ENCODE results near the gene PLEKHH3. TPM values are rescaled to one million over a fixed set of nuclear protein-coding genes. Genes with fewer than 3 reads are reported as not detected.

Gene PLEKHH3
- total RNA-seq, 1 experiment from 2014 or later: 32.2 TPM

GRCh38 chr17:42651392-42651791 lies 25.4 kb downstream of the PLEKHH3 start:
- in situ Hi-C loops (cut with HindIII; ENCODE audit: low pct_unique_long_range_greater_than_20kb, low sequenced_read_pairs) (no loop called here), intact Hi-C loops (cut with micrococcal nuclease; ENCODE audit: unreplicated experiment) (no loop called here)
- H3K27me3 ChIP-seq (ENCODE audit: control insufficient read depth, insufficient read depth, low read length): no peaks in the 10 kb centered on the region
- no peak overlapping the region for H3K27ac ChIP-seq (ENCODE audit: low read length)
- BruUV-seq (replicated peaks): no TSS peak
- no peaks in the 10 kb centered on the region for H3K9me3 ChIP-seq (ENCODE audit: control insufficient read depth, insufficient read depth, low read depth, low read length)
- TF ChIP-seq SIN3A (IDR thresholded peaks at IDR 0.05; ENCODE audit: borderline replicate concordance, insufficient read depth, low read depth, low read length) (no peak), REST (IDR thresholded peaks at IDR 0.05; ENCODE audit: insufficient read depth in 1 of 2, low read depth in 2 of 2, low read length in 1 of 2) (no peak), TCF7L2 (IDR thresholded peaks at IDR 0.05; ENCODE audit: low read depth, low read length) (no peak), POLR2AphosphoS5 (IDR thresholded peaks at IDR 0.05; ENCODE audit: low read depth, low read length) (no peak)
- TF ChIP-seq, protein P1, sequence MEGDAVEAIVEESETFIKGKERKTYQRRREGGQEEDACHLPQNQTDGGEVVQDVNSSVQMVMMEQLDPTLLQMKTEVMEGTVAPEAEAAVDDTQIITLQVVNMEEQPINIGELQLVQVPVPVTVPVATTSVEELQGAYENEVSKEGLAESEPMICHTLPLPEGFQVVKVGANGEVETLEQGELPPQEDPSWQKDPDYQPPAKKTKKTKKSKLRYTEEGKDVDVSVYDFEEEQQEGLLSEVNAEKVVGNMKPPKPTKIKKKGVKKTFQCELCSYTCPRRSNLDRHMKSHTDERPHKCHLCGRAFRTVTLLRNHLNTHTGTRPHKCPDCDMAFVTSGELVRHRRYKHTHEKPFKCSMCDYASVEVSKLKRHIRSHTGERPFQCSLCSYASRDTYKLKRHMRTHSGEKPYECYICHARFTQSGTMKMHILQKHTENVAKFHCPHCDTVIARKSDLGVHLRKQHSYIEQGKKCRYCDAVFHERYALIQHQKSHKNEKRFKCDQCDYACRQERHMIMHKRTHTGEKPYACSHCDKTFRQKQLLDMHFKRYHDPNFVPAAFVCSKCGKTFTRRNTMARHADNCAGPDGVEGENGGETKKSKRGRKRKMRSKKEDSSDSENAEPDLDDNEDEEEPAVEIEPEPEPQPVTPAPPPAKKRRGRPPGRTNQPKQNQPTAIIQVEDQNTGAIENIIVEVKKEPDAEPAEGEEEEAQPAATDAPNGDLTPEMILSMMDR (IDR thresholded peaks at IDR 0.05): no peak
- no peaks in the 10 kb centered on the region for H3K4me1 ChIP-seq (ENCODE audit: control insufficient read depth, insufficient read depth, low read length)
- no peak overlapping the region for H3K4me3 ChIP-seq (ENCODE audit: low read depth in 2 of 2, low read length in 2 of 2)
- ATAC-seq (no peak), DNase-seq (ENCODE audit: low read depth, low spot score) (no peak)
- CTCF ChIA-PET: interaction anchor here (0.7 kb wide), 2 partner anchors 21 to 29 kb away, joined by 4 to 6 read pairs; no protein-coding TSS in a partner anchor
- POLR2A ChIA-PET: no interaction called here
- no peaks in the 10 kb centered on the region for H3K36me3 ChIP-seq (ENCODE audit: control insufficient read depth, insufficient read depth, low read length)

DNA sequence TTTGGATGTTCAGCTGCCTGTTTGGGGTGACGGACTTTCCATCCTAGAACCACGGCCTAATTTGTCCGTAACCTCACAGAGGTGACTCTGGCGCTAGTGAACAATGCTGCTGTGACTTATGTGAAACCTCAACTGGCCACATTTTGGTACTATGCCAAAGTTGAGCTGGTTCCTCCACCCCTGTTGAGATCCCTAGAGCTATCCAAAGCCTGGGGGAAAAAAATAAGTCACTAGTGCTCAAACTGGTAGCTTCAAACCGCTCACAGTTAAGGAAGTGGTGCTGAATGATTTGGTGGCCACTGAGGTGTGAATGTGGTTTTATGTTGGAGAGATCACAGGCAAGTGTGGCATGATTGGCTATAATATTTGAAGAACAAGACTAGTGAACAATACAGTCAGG lies 29.0 kb downstream of the PLEKHH3 start:
- in situ Hi-C loops (cut with HindIII; ENCODE audit: low pct_unique_long_range_greater_than_20kb, low sequenced_read_pairs): no loop called here

More for the DNA sequence above, 29.0 kb downstream of the PLEKHH3 start:
- Histone ChIP-seq H3K4me1 (ENCODE audit: control insufficient read depth, insufficient read depth, low read length) (no peaks in the 10 kb centered on the region), H3K27ac (ENCODE audit: low read length) (no peak overlapping the region), H3K27me3 (ENCODE audit: control insufficient read depth, insufficient read depth, low read length) (no peaks in the 10 kb centered on the region), H3K9me3 (ENCODE audit: control insufficient read depth, insufficient read depth, low read depth, low read length) (no peaks in the 10 kb centered on the region), H3K4me3 (ENCODE audit: low read depth in 2 of 2, low read length in 2 of 2) (no peak overlapping the region), H3K36me3 (ENCODE audit: control insufficient read depth, insufficient read depth, low read length) (no peaks in the 10 kb centered on the region)
- ATAC-seq: no peak
- BruUV-seq (replicated peaks): no TSS peak
- ChIA-PET POLR2A (interaction anchor here (0.6 kb wide), 2 partner anchors 9 kb away, joined by 6 read pairs; no protein-coding TSS in a partner anchor), CTCF (no interaction called here)
- no peak for DNase-seq (ENCODE audit: low read depth, low spot score)
- intact Hi-C loops (cut with micrococcal nuclease; ENCODE audit: unreplicated experiment): no loop called here
- TF ChIP-seq SIN3A (IDR thresholded peaks at IDR 0.05; ENCODE audit: borderline replicate concordance, insufficient read depth, low read depth, low read length): no peak
- no peak for TF ChIP-seq POLR2AphosphoS5 (IDR thresholded peaks at IDR 0.05; ENCODE audit: low read depth, low read length)
- no peak for TF ChIP-seq REST (IDR thresholded peaks at IDR 0.05; ENCODE audit: insufficient read depth in 1 of 2, low read depth in 2 of 2, low read length in 1 of 2)
- TF ChIP-seq TCF7L2 (IDR thresholded peaks at IDR 0.05; ENCODE audit: low read depth, low read length): no peak
- TF ChIP-seq, protein P1 (IDR thresholded peaks at IDR 0.05): no peak
